Right lobe of liver (tissue), 6 donors: ENCODE results near the gene FYCO1. TPM values are rescaled to one million over a fixed set of nuclear protein-coding genes. Genes with fewer than 3 reads are reported as not detected.
"Not testable (repeated sequence)": the region's sequence is repeated elsewhere in the genome, so short reads cannot be mapped to it uniquely, and the experiment has no call there.

Experiments used
- ATAC-seq, 4 donors: fragments of 200-7000 bp; cut with Tn5 transposase; one replicate each; pipeline ENCODE4 v1.9.1; 2020; ENCODE audit warnings: mild to moderate bottlenecking in 4 of 4, moderate library complexity in 4 of 4
- DNase-seq, 3 donors: peaks; one replicate each; pipeline ENCODE4 v3.0.0-alpha.2; 2020
- H3K27ac ChIP-seq, 3 donors: fragments of 200-600 bp; one replicate each; pipeline ENCODE4 v1.8.0; 2022
- H3K27me3 ChIP-seq, 2 donors: fragments of 200-600 bp; one replicate each; pipeline ENCODE4 v1.8.0; 2022
- H3K36me3 ChIP-seq, 4 donors: fragments of 200-600 bp; sonication (generic) in 1 of 4; one replicate each; pipeline versions ENCODE4 v1.5.1 to v1.8.0; 2017 to 2022; ENCODE audit warnings: control low read depth in 1 of 4
- H3K4me1 ChIP-seq, 4 donors: fragments of 200-600 bp; sonication (generic) in 1 of 4; one replicate each; pipeline versions ENCODE4 v1.5.1 to v1.8.0; 2017 to 2022; ENCODE audit warnings: control low read depth in 1 of 4
- H3K4me3 ChIP-seq, 3 donors: fragments of 200-600 bp; one replicate each; pipeline ENCODE4 v1.8.0; 2022
- H3K9me3 ChIP-seq, 4 donors: fragments of 200-600 bp; sonication (generic) in 1 of 4; one replicate each; pipeline versions ENCODE4 v1.5.1 to v1.8.0; 2017 to 2022; ENCODE audit warnings: control low read depth in 1 of 4
- CTCF ChIP-seq, 4 donors: fragments of 200-600 bp in 3 of 4; fragments of 450-650 bp in 1 of 4; IDR thresholded peaks; one replicate each; pipeline versions ENCODE4 v1.5.1 to v1.8.0; 2016 to 2022; ENCODE audit warnings: antibody characterized with exemption in 4 of 4, mild to moderate bottlenecking in 2 of 4
- POLR2A ChIP-seq: fragments of 450-650 bp; IDR thresholded peaks from one replicate; pipeline ENCODE4 v1.6.1; 2017; ENCODE audit warnings: antibody characterized with exemption, mild to moderate bottlenecking
- WGBS: methylation state at CpG from one replicate; pipeline ENCODE4 v1.1.6; 2018; ENCODE audit warnings: low coverage, low lambda C conversion rate; ENCODE audit not compliant: insufficient coverage; ENCODE audit errors: missing lambda C conversion rate; 5-methylcytosine and 5-hydroxymethylcytosine counted together
- intact Hi-C, 2 donors: fragments of 100-400 bp; cut with DNase I; formaldehyde crosslinking; loops; one replicate each; pipeline versions ENCODE4 v1.11.2 to v1.14.1; 2022
- total RNA-seq, 6 experiments: library from RNA; depleted of rRNA in 2 of 6; stranded (reverse); fragments of >200 nt in 2 of 6; fragmentation: NEBNext Ultra II Directional in 3 of 6; extraction: Animal tissue kit (Norgen Biotek cat#: 25700) in 3 of 6; gene quantifications; one replicate each; pipeline versions ENCODE4 v1.1.0 to v1.2.4, GENCODE V29; 2016 to 2023
- donor health status: DM: no; HTN: yes; CAD: no.
- donor health status: DM: no; HTN: no; CAD: no.
- donor health status: DM: no; HTN: no; CAD: no.
- donor health status: DM: no; HTN: yes; CAD: no.
- donor health status: DM: no; HTN: yes; CAD: no.

FYCO1 gene
- total RNA-seq, 6 experiments from 2014 or later = 16.0 to 22.0 (median 21.0) TPM

DNA sequence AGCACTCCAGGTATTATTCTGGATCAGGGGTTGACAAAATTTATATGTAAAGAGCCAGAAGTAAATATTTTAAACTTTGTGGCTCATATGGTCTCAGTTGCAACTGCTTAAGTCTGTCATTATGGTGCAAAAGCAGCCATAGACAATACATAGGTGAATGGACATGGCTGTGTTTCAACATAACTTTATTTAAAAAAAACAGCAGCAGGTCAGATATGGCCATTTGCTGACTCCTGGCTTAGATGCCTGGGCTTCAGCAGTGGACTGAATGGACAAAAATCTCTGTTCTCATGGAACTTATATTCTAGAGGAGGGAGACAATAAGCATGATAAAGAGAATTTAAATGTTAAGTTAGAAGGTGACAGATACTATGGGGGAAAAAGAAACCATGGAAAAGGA is 11.7 kb upstream of the FYCO1 start:
- H3K4me3 ChIP-seq = no peak overlapping the region
- H3K9me3 ChIP-seq = no peaks in the 10 kb centered on the region
- H3K27ac ChIP-seq = peak overlapping the region in 1 of 3 donors; percentile 14
- intact Hi-C loops = no loop called here
- ATAC-seq (no peak), DNase-seq (no peak)
- TF ChIP-seq CTCF (IDR thresholded peaks at IDR 0.05) = no peak
- TF ChIP-seq POLR2A = no peak
- no peaks in the 10 kb centered on the region for H3K36me3 ChIP-seq
- no peaks in the 10 kb centered on the region for H3K27me3 ChIP-seq
- peaks cover 0 to 12% (median 0%) of the 10 kb centered on the region in 4 donors for H3K4me1 ChIP-seq

DNA sequence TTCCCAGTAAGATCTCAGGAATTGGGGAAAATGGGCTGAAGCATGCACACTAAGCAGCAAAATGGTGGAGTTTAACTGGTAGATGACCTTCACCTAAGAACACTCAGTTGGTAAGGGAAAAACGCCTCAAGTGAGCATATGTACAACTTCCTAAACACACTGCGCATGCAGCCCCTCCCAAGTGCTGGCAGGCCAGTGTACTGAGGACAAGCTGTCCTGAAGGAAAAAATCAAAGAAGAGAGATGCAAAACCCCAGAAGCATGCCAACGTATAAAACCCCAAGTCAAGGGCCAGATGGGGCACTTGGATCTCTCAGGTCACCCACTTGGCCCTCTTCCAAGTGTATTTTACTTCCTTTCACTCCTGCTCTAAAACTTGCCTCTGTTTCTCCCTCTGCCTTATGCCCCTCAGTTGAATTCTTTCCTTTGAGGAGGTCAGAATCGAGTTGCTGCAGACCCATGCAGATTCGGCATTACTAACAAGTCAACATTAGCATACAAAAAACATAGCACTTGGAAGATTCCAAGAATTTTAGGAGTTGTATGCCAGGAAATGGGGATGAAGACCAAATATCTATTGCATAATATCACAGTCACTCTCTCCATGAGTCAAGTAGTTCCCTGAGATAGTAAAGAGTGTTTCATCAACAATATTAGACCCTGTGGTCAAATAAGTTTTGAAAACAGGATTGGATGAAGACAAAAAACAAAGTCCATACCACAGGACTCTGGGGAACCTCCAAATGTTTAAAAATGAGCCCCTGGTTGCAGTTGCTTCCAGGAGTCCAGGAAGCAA is 10.8 kb upstream of the FYCO1 start:
- H3K4me3 ChIP-seq = no peak overlapping the region
- intact Hi-C loops = no loop called here
- H3K27ac ChIP-seq = peak overlapping the region; percentile 14 to 39 (median 18)
- no peaks in the 10 kb centered on the region for H3K36me3 ChIP-seq
- 39% methylated on average over 5 of the region's 5 CpGs for WGBS
- no peak for DNase-seq
- ATAC-seq = peak; percentile 46 to 90 (median 70)
- no peaks in the 10 kb centered on the region for H3K27me3 ChIP-seq
- H3K9me3 ChIP-seq = no peaks in the 10 kb centered on the region
- H3K4me1 ChIP-seq = peaks cover 0 to 12% (median 0%) of the 10 kb centered on the region in 4 donors
- TF ChIP-seq CTCF (IDR thresholded peaks at IDR 0.05) = no peak
- TF ChIP-seq POLR2A = no peak

- peaks cover 0 to 12% (median 0%) of the 10 kb centered on the region in 4 donors for H3K4me1 ChIP-seq
- H3K27ac ChIP-seq, H3K9me3 ChIP-seq, H3K4me3 ChIP-seq, DNase-seq, H3K27me3 ChIP-seq, ATAC-seq, H3K36me3 ChIP-seq, intact Hi-C loops: not testable (repeated sequence)
Measured at GRCh38 chr3:46003706-46004105, 8.1 kb upstream of the FYCO1 start.

DNA sequence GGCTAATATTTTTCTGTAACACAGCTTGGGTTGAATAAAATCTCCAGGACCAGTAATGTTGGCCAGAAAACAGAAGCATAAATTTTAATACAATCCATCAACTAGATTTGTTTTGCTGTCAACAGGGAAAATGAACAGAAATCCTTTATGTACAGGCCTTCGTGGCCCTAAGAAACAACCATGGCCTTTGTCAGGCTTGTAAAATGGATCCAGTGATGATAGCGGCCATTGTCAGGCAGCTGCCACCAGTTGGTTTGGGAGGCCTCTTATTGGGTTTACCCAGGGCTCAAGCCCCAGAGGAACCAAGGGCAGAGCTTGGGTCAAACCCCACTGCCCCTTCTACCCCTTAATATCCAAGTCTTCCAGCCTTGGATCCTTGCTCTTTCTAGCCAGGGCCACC is 5.6 kb upstream of the FYCO1 start:
- Histone ChIP-seq H3K27ac (no peak overlapping the region), H3K4me1 (peaks cover 0 to under 1% (median 0%) of the 10 kb centered on the region in 4 donors), H3K4me3 (no peak overlapping the region), H3K36me3 (no peaks in the 10 kb centered on the region), H3K27me3 (no peaks in the 10 kb centered on the region), H3K9me3 (no peaks in the 10 kb centered on the region)
- no peak for ATAC-seq
- DNase-seq = no peak
- intact Hi-C loops = no loop called here
- 100% methylated on average over 2 of the region's 2 CpGs for WGBS
- no peak for TF ChIP-seq POLR2A
- TF ChIP-seq CTCF (IDR thresholded peaks at IDR 0.05) = no peak

GRCh38 chr3:45997942-45998341 is 2.3 kb upstream of the FYCO1 start:
- Histone ChIP-seq H3K27me3 (no peaks in the 10 kb centered on the region), H3K4me3 (no peak overlapping the region), H3K9me3 (no peaks in the 10 kb centered on the region), H3K27ac (no peak overlapping the region), H3K36me3 (no peaks in the 10 kb centered on the region), H3K4me1 (peaks cover 0 to 18% (median 8%) of the 10 kb centered on the region in 4 donors)
- 75% methylated on average over 1 of the region's 2 CpGs for WGBS
- DNase-seq (no peak), ATAC-seq (no peak)
- TF ChIP-seq POLR2A (no peak), CTCF (IDR thresholded peaks at IDR 0.05) (no peak)
- intact Hi-C loops = no loop called here

DNA sequence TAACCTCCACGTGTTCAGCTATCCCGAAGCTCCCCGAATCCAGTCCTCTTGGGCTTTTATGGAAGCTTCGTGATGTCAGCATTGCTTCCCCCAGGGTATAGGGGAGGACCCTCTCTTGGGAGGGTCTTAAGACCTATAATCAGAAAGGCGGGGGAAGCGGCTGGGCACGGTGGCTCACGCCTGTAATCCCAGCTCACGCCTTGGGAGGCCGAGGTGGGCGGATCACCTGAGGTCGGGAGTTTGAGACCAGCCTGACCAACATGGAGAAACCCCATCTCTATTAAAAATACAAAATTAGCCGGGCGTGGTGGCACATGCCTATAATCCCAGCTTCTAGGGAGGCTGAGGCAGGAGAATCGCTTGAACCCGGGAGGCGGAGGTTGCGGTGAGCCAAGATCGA is 1.9 kb upstream of the FYCO1 start:
- H3K27me3 ChIP-seq, intact Hi-C loops, H3K27ac ChIP-seq, H3K4me3 ChIP-seq, DNase-seq, ATAC-seq, H3K36me3 ChIP-seq, H3K9me3 ChIP-seq: not testable (repeated sequence)
- WGBS = 90% methylated on average over 13 of the region's 19 CpGs
- peaks cover 0 to 23% (median 10%) of the 10 kb centered on the region in 4 donors for H3K4me1 ChIP-seq
